Caco-2 (cell line): Measurements from ENCODE around the gene CYGB. TPM values are rescaled to one million over a fixed set of nuclear protein-coding genes. Genes with fewer than 3 reads are reported as not detected.
"Not testable (repeated sequence)": the region's sequence is repeated elsewhere in the genome, so short reads cannot be mapped to it uniquely, and the experiment has no call there.

Source experiments
- BruUV-seq: library from RNA; stranded (reverse); fragments of 400-500 nt; replicated peaks from 2 replicates; lab custom pipeline; 2021; lab: Mats Ljungman, UMichigan
- CTCF ChIA-PET: fragments of 300-600 bp; sonication (Branson Sonifier 250); formaldehyde crosslinking; loops from one replicate; lab custom pipeline; 2022; ENCODE audit warnings: antibody characterized with exemption; lab: Charles Lee
- POLR2A ChIA-PET: fragments of 300-600 bp; sonication (Branson Sonifier 250); formaldehyde crosslinking; loops from one replicate; lab custom pipeline; 2022; ENCODE audit warnings: antibody characterized with exemption; lab: Charles Lee
- DNase-seq, 2 experiments: peaks; one replicate each; pipeline versions ENCODE4 v3.0.0 to v3.0.0-alpha.2; 2020 to 2022
- H3K27me3 ChIP-seq: replicated peaks from 2 replicates; pipeline ENCODE4 v1.6.0; 2011; ENCODE audit warnings: low read length; ENCODE audit not compliant: control insufficient read depth, insufficient read depth
- H3K36me3 ChIP-seq: 2 replicates; pipeline ENCODE4 v1.5.1; 2011; ENCODE audit warnings: low read length; ENCODE audit not compliant: control insufficient read depth, insufficient read depth
- H3K4me1 ChIP-seq: fragments of 250-450 bp; sonication (Bioruptor Pico); 2 replicates; pipeline ENCODE4 v1.5.1; 2020; ENCODE audit warnings: mild to moderate bottlenecking
- H3K4me3 ChIP-seq: 2 replicates; pipeline ENCODE4 v1.5.1; 2011; ENCODE audit warnings: low read depth, mild to moderate bottlenecking, control low read depth, low read length
- H3K9me3 ChIP-seq: fragments of 250-450 bp; sonication (Bioruptor Pico); 2 replicates; pipeline ENCODE4 v1.5.1; 2020; ENCODE audit warnings: mild to moderate bottlenecking, moderate library complexity
- H3K27ac Mint-ChIP-seq: one replicate; pipeline ENCODE4 v1.8.0; 2022; ENCODE audit warnings: mixed read lengths; ENCODE audit not compliant: unreplicated experiment
- H3K27me3 Mint-ChIP-seq: one replicate; pipeline ENCODE4 v1.8.0; 2022; ENCODE audit warnings: mixed read lengths; ENCODE audit not compliant: insufficient read depth, unreplicated experiment
- H3K36me3 Mint-ChIP-seq: one replicate; pipeline ENCODE4 v1.8.0; 2022; ENCODE audit warnings: mild to moderate bottlenecking, mixed read lengths; ENCODE audit not compliant: insufficient read depth, unreplicated experiment
- H3K4me1 Mint-ChIP-seq: one replicate; pipeline ENCODE4 v1.8.0; 2022; ENCODE audit warnings: low read depth, mixed read lengths; ENCODE audit not compliant: unreplicated experiment
- H3K4me3 Mint-ChIP-seq: one replicate; pipeline ENCODE4 v1.8.0; 2022; ENCODE audit warnings: mild to moderate bottlenecking, moderate library complexity, mixed read lengths; ENCODE audit not compliant: unreplicated experiment
- H3K9me3 Mint-ChIP-seq: one replicate; pipeline ENCODE4 v1.8.0; 2022; ENCODE audit warnings: mixed read lengths; ENCODE audit not compliant: unreplicated experiment
- intact Hi-C: fragments of 100-400 bp; cut with micrococcal nuclease; formaldehyde crosslinking; loops from one replicate; pipeline ENCODE4 v1.10.0; 2022; ENCODE audit not compliant: unreplicated experiment
- total RNA-seq: library from RNA; stranded (reverse); gene quantifications from 2 replicates; pipeline ENCODE4 v1.2.3, GENCODE V29; 2022
- TF ChIP-seq, protein P1 (sequence below), 2 experiments: fragments of 200-600 bp in 1 of 2; IDR thresholded peaks; 1 replicate in 1 of 2; 2 replicates in 1 of 2; pipeline versions ENCODE4 v1.5.1 to v1.8.0; 2011 to 2022; ENCODE audit warnings: antibody characterized with exemption in 1 of 2, control low read depth in 1 of 2, inconsistent platforms in 1 of 2, low read depth in 1 of 2, low read length in 1 of 2, mild to moderate bottlenecking in 1 of 2, moderate library complexity in 1 of 2; ENCODE audit not compliant: insufficient read depth in 1 of 2, severe bottlenecking in 1 of 2, unreplicated experiment in 1 of 2

Gene CYGB
- total RNA-seq, 1 experiment from 2014 or later, result 0.32 TPM

DNA sequence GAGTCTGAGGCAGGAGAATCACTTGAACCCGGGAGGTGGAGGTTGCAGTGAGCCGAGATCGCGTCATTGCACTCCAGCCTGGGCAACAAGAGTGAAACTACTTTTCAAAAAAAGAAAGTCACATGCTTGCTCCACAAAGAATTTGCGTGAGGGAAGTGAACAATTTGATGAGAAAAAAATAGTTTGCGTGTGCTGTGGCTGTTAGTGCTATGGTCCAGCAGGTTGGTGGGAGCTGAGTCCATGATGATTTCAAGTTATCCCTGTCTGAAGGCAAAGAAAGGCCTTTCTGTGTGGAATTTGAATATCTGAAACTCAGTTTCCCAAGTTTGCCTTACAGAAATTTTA lies 23.3 kb upstream of the CYGB start:
- Histone ChIP-seq H3K27me3 (no peaks in the 10 kb centered on the region), H3K4me1 (peaks cover 22% of the 10 kb centered on the region), H3K4me3 (no peak overlapping the region), H3K36me3 (peaks cover 8% of the 10 kb centered on the region), H3K9me3 (no peaks in the 10 kb centered on the region)
- DNase-seq, result no peak
- intact Hi-C loops, result no loop called here
- Mint-ChIP-seq H3K36me3 (peaks cover 86% of the 10 kb centered on the region), H3K4me3 (no peak overlapping the region), H3K4me1 (peaks cover 10% of the 10 kb centered on the region), H3K27me3 (no peaks in the 10 kb centered on the region), H3K9me3 (no peaks in the 10 kb centered on the region), H3K27ac (no peak overlapping the region)
- ChIA-PET POLR2A (no interaction called here), CTCF (no interaction called here)
- TF ChIP-seq, protein P1, sequence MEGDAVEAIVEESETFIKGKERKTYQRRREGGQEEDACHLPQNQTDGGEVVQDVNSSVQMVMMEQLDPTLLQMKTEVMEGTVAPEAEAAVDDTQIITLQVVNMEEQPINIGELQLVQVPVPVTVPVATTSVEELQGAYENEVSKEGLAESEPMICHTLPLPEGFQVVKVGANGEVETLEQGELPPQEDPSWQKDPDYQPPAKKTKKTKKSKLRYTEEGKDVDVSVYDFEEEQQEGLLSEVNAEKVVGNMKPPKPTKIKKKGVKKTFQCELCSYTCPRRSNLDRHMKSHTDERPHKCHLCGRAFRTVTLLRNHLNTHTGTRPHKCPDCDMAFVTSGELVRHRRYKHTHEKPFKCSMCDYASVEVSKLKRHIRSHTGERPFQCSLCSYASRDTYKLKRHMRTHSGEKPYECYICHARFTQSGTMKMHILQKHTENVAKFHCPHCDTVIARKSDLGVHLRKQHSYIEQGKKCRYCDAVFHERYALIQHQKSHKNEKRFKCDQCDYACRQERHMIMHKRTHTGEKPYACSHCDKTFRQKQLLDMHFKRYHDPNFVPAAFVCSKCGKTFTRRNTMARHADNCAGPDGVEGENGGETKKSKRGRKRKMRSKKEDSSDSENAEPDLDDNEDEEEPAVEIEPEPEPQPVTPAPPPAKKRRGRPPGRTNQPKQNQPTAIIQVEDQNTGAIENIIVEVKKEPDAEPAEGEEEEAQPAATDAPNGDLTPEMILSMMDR (IDR thresholded peaks at IDR 0.05; ENCODE audit: insufficient read depth in 1 of 2, low read depth in 1 of 2, low read length in 1 of 2, severe bottlenecking in 1 of 2, unreplicated experiment in 1 of 2), result no peak
- no TSS peak for BruUV-seq

DNA sequence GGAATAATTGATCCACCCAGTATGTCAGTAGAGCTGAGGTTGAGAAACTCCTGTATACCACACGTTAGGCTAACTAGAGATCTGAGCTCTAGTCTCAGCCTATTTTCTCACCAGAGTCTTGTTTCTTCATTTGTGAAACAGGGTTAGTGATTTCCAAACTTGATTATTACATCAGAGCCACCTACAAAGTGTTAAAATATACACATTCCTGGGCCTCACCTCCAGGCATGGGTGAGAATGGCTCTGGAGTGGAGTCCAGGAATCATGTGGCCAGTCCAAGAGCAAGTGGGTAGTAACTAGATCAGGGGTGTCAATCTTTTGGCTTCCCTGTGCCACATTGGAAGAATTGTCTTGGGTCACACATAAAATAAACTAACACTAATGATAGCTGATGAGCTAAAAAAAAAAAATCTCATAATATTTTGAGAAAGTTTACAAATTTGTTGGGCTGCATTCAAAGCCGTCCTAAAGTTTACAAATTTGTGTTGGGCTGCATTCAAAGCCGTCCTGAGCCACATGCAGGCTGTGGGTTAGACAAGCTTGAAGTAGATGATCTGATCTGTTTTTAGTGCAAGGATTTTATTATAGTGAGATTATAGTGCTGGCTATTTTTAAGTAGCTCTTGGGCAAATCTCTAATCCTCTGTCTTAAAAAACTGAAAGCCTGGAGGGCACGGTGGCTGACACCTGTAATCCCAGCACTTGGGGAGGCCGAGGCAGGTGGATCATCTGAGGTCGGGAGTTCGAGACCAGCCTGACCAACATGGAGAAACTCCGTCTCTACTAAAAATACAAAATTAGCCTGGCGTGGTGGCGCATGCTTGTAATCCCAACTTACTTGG lies 22.7 kb upstream of the CYGB start:
- ChIA-PET POLR2A (interaction anchor here (0.7 to 0.8 kb wide), 2 partner anchors 121 to 195 kb away, joined by 3 read pairs; no protein-coding TSS in a partner anchor), CTCF (interaction anchor here (1.0 kb wide), 1 partner anchor 64 kb away, joined by 3 read pairs; no protein-coding TSS in a partner anchor)

DNA sequence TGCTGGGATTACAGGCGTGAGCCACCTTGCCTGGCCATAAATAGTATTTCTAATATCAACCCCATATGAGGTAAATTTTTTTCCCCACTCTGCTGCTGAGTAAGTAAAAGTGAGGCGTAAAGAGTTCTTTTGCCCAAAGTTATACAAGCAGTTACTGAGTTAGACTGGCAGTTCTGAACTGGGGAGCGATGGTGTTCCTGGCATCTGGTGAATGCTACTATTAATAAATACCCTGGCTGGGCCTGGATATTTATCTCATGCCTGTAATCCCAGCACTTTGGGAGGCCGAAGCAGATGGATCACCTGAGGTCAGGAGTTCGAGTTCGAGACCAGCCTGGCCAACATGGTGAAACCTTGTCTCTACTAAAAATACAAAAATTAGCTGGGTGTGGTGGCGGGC lies 22.0 kb upstream of the CYGB start:
- H3K36me3 ChIP-seq, DNase-seq, intact Hi-C loops, BruUV-seq, H3K9me3 ChIP-seq, H3K27me3 Mint-ChIP-seq, H3K4me3 ChIP-seq, H3K27ac Mint-ChIP-seq, H3K27me3 ChIP-seq, H3K9me3 Mint-ChIP-seq: not testable (repeated sequence)
- H3K4me3 Mint-ChIP-seq, result peak overlapping the region; percentile 90
- peaks cover 12% of the 10 kb centered on the region for H3K4me1 Mint-ChIP-seq
- ChIA-PET POLR2A (interaction anchor here (0.8 kb wide), 1 partner anchor 122 kb away, joined by 3 read pairs; no protein-coding TSS in a partner anchor), CTCF (interaction anchor here (1.0 kb wide), 1 partner anchor 65 kb away, joined by 3 read pairs; no protein-coding TSS in a partner anchor)
- H3K4me1 ChIP-seq, result peaks cover 25% of the 10 kb centered on the region
- peaks cover 72% of the 10 kb centered on the region for H3K36me3 Mint-ChIP-seq

More for the DNA sequence above, 22.7 kb upstream of the CYGB start:
- Histone ChIP-seq H3K27me3 (no peaks in the 10 kb centered on the region), H3K9me3 (no peaks in the 10 kb centered on the region), H3K36me3 (peaks cover 8% of the 10 kb centered on the region), H3K4me1 (peaks cover 25% of the 10 kb centered on the region), H3K4me3 (no peak overlapping the region)
- H3K27me3 Mint-ChIP-seq, result no peaks in the 10 kb centered on the region
- DNase-seq, result no peak
- intact Hi-C loops, result no loop called here
- no TSS peak for BruUV-seq
- no peak overlapping the region for H3K27ac Mint-ChIP-seq
- peak overlapping the region; percentile 90 for H3K4me3 Mint-ChIP-seq
- H3K9me3 Mint-ChIP-seq, result no peaks in the 10 kb centered on the region
- peaks cover 12% of the 10 kb centered on the region for H3K4me1 Mint-ChIP-seq
- H3K36me3 Mint-ChIP-seq, result peaks cover 80% of the 10 kb centered on the region
- TF ChIP-seq, protein P1 (IDR thresholded peaks at IDR 0.05; ENCODE audit: insufficient read depth in 1 of 2, low read depth in 1 of 2, low read length in 1 of 2, severe bottlenecking in 1 of 2, unreplicated experiment in 1 of 2), result no peak
